VCaP (cell line): ENCODE data around the gene RABEP2.
A peak's percentile ranks its signal among the peaks of the same experiment; 100 is the strongest.
"Not testable (repeated sequence)": the region's sequence is repeated elsewhere in the genome, so short reads cannot be mapped to it uniquely, and the experiment has no call there.

Source experiments
- H3K27ac ChIP-seq: fragments of 450-650 bp; 2 replicates; pipeline ENCODE4 v1.5.1; 2017
- TF ChIP-seq, protein P1 (sequence below): fragments of 450-650 bp; conservative IDR thresholded peaks from 2 replicates; pipeline ENCODE4 v1.5.1; 2017; ENCODE audit warnings: mild to moderate bottlenecking, moderate library complexity

RABEP2 gene

GRCh38 chr16:28886945-28887344 is 38.1 kb downstream of the RABEP2 start:
- TF ChIP-seq, protein P1, sequence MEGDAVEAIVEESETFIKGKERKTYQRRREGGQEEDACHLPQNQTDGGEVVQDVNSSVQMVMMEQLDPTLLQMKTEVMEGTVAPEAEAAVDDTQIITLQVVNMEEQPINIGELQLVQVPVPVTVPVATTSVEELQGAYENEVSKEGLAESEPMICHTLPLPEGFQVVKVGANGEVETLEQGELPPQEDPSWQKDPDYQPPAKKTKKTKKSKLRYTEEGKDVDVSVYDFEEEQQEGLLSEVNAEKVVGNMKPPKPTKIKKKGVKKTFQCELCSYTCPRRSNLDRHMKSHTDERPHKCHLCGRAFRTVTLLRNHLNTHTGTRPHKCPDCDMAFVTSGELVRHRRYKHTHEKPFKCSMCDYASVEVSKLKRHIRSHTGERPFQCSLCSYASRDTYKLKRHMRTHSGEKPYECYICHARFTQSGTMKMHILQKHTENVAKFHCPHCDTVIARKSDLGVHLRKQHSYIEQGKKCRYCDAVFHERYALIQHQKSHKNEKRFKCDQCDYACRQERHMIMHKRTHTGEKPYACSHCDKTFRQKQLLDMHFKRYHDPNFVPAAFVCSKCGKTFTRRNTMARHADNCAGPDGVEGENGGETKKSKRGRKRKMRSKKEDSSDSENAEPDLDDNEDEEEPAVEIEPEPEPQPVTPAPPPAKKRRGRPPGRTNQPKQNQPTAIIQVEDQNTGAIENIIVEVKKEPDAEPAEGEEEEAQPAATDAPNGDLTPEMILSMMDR: no peak
- no peak overlapping the region for H3K27ac ChIP-seq

DNA sequence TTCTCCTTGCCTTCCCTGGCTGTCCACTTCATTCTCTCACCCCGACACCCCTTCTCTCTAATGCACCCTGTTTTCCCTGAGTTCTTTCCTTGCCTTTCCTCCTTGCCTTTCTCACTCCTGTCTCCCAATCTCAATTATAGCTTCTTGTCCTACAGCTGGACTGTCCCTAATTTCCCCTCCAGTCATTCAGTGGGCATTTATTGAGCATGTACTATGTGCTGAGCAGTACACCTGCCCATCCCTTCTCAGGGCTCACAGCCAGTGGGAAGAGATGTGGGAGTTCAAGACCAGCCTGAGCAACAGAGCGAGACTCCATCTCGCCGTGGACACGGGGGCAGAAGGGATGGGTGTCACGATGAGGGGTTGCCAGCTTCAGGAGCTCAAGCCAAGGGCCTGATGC is 41.0 kb downstream of the RABEP2 start:
- H3K27ac ChIP-seq: no peak overlapping the region
- TF ChIP-seq, protein P1: no peak

GRCh38 chr16:28883221-28883996 is 41.6 kb downstream of the RABEP2 start:
- TF ChIP-seq, protein P1: no peak
- no peak overlapping the region for H3K27ac ChIP-seq

- TF ChIP-seq, protein P1: no peak
- H3K27ac ChIP-seq: no peak overlapping the region
These were observed 42.4 kb downstream of the RABEP2 start for GRCh38 chr16:28882551-28883160.

DNA sequence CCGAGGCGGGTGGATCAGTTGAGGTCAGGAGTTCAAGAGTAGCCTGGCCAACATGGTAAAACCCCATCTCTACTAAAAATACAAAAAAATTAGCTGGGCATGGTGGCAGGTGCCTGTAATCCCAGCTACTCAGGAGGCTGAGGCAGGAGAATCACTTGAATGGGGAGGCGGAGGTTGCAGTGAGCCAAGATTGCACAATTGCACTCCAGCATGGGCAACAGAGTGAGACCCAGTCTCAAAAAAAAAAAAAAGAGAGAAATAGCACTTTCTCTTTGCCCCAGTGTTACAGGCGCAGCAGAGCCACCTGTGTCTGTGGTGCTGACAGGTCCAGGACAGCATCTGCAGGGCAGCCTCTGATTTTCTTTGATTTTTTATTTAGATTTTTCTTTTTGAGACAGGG is 43.5 kb downstream of the RABEP2 start:
- H3K27ac ChIP-seq: not testable (repeated sequence)

DNA sequence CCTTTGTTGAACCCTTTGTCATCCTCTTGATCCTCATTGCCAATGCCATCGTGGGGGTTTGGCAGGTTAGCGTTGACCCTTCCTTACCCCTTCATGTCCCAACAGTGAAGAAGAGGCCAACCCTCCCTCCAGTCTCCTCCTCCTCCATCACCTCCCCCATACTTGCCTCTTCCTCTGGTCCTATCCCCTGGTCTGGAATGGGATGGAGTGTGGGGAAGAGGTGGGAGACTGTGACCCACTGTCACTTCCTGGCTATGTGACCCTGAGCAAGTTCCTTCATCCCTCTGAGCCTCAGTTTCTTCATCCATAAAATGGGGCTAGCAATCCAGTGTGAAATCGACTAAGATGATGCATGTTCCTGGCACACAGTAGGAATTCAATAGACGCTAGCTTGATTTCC is 44.1 kb downstream of the RABEP2 start:
- H3K27ac ChIP-seq: no peak overlapping the region

DNA sequence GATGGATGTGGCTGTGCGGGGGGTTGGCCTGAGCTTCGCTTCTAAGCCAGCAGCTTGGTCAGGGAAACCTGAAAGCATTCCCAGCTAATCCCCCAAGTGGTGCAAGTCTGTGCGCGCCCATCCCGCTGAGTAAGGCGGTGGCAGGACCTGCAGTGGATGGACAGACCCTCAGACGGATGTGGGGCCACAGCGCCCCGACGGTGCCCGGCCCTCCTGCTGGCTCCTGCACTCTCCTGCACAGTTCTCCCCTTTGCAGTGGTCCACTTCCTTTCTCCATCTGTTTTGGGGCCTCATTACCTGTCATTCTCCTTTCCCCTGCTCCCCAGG is 44.5 kb downstream of the RABEP2 start:
- TF ChIP-seq, protein P1: no peak
- peak overlapping the region; percentile 10; the same call in 1 of the 2 replicates for H3K27ac ChIP-seq

More for the DNA sequence above, 44.1 kb downstream of the RABEP2 start:
- TF ChIP-seq, protein P1: no peak
